Measurements from ENCODE around the gene TRIP12.
"Not testable (repeated sequence)": the region's sequence is repeated elsewhere in the genome, so short reads cannot be mapped to it uniquely, and the experiment has no call there.

Gene TRIP12

GRCh38 chr2:229757462-229757861 lies 164.3 kb downstream of the TRIP12 start:
- DNase-seq, result not testable (repeated sequence)

- no peak for DNase-seq
These were observed 168.7 kb downstream of the TRIP12 start for GRCh38 chr2:229752970-229753729.

GRCh38 chr2:229749779-229750178 lies 172.0 kb downstream of the TRIP12 start:
- DNase-seq, result no peak

GRCh38 chr2:229748950-229749349 lies 172.9 kb downstream of the TRIP12 start:
- DNase-seq, result no peak

GRCh38 chr2:229742691-229743090 lies 179.1 kb downstream of the TRIP12 start:
- DNase-seq, result not testable (repeated sequence)

GRCh38 chr2:229740279-229740678 lies 181.5 kb downstream of the TRIP12 start:
- no peak for DNase-seq

- no peak for DNase-seq
These were observed 183.7 kb downstream of the TRIP12 start for GRCh38 chr2:229738024-229738625.

GRCh38 chr2:229734410-229734809 lies 187.4 kb downstream of the TRIP12 start:
- DNase-seq, result no peak

- DNase-seq, result no peak
These were observed 188.1 kb downstream of the TRIP12 start for GRCh38 chr2:229733611-229734245.

- DNase-seq, result no peak
These were observed 188.9 kb downstream of the TRIP12 start for GRCh38 chr2:229732897-229733296.

GRCh38 chr2:229731916-229732315 lies 189.9 kb downstream of the TRIP12 start:
- DNase-seq, result no peak

GRCh38 chr2:229731363-229731762 lies 190.4 kb downstream of the TRIP12 start:
- DNase-seq, result no peak

GRCh38 chr2:229728370-229728769 lies 193.4 kb downstream of the TRIP12 start:
- DNase-seq, result no peak

- no peak for DNase-seq
These were observed 195.2 kb downstream of the TRIP12 start for GRCh38 chr2:229726643-229727042.

- no peak for DNase-seq
These were observed 195.9 kb downstream of the TRIP12 start for GRCh38 chr2:229725716-229726574.

- DNase-seq, result not testable (repeated sequence)
These were observed 198.6 kb downstream of the TRIP12 start for GRCh38 chr2:229723192-229723591.

GRCh38 chr2:229719926-229720647 lies 201.7 kb downstream of the TRIP12 start:
- DNase-seq, result no peak

- no peak for DNase-seq
These were observed 203.8 kb downstream of the TRIP12 start for GRCh38 chr2:229718057-229718456.

- DNase-seq, result no peak
These were observed 205.8 kb downstream of the TRIP12 start for GRCh38 chr2:229715895-229716507.

- DNase-seq, result peak; percentile 77
These were observed 206.9 kb downstream of the TRIP12 start for GRCh38 chr2:229714736-229715541.
